Glutamatergic neuron (in vitro differentiated cells): ENCODE data around the gene ABCB6. TPM values are rescaled to one million over a fixed set of nuclear protein-coding genes. Genes with fewer than 3 reads are reported as not detected.

Experiments
- DNase-seq: peaks from one replicate; pipeline ENCODE4 v3.0.0; 2022
- H3K27ac Mint-ChIP-seq: one replicate; pipeline ENCODE4 v1.8.0; 2020; ENCODE audit warnings: mild to moderate bottlenecking, mixed read lengths, inconsistent platforms; ENCODE audit not compliant: unreplicated experiment
- H3K27me3 Mint-ChIP-seq: one replicate; pipeline ENCODE4 v1.8.0; 2020; ENCODE audit warnings: mild to moderate bottlenecking, moderate library complexity, mixed read lengths, inconsistent platforms; ENCODE audit not compliant: unreplicated experiment
- H3K36me3 Mint-ChIP-seq: one replicate; pipeline ENCODE4 v1.8.0; 2020; ENCODE audit warnings: mild to moderate bottlenecking, mixed read lengths, inconsistent platforms; ENCODE audit not compliant: unreplicated experiment
- H3K4me1 Mint-ChIP-seq: one replicate; pipeline ENCODE4 v1.8.0; 2020; ENCODE audit warnings: mild to moderate bottlenecking, low read depth, mixed read lengths, inconsistent platforms; ENCODE audit not compliant: unreplicated experiment
- H3K4me3 Mint-ChIP-seq: one replicate; pipeline ENCODE4 v1.8.0; 2020; ENCODE audit warnings: mild to moderate bottlenecking, mixed read lengths, inconsistent platforms; ENCODE audit not compliant: unreplicated experiment
- H3K9me3 Mint-ChIP-seq: one replicate; pipeline ENCODE4 v1.8.0; 2020; ENCODE audit warnings: mild to moderate bottlenecking, moderate library complexity, mixed read lengths, inconsistent platforms; ENCODE audit not compliant: unreplicated experiment
- CTCF ChIP-seq: fragments of 200-600 bp; sonication (generic); IDR thresholded peaks from one replicate; pipeline ENCODE4 v1.5.0; 2021; ENCODE audit not compliant: partially characterized antibody, unreplicated experiment
- total RNA-seq: library from RNA; stranded (reverse); fragmentation: NEBNext Ultra II Directional; extraction: Animal tissue kit (Norgen Biotek cat#: 25700); gene quantifications from one replicate; pipeline ENCODE4 v1.2.1, GENCODE V29; 2021; ENCODE audit not compliant: unreplicated experiment

ABCB6 gene
- total RNA-seq, 1 donor from 2014 or later: 49.4 TPM

GRCh38 chr2:219171231-219171651, 47.5 kb downstream of the ABCB6 start:
- TF ChIP-seq CTCF: peak; percentile 87
- no peak for DNase-seq
- Mint-ChIP-seq H3K36me3 (no peaks in the 10 kb centered on the region), H3K27me3 (peaks cover 14% of the 10 kb centered on the region), H3K9me3 (peaks cover 12% of the 10 kb centered on the region), H3K27ac (peak overlapping the region; percentile 33), H3K4me1 (peaks cover 11% of the 10 kb centered on the region), H3K4me3 (no peak overlapping the region)

- Mint-ChIP-seq H3K4me3 (no peak within 1 kb of the TSS), H3K27me3 (peaks cover 11% of the 10 kb centered on the region), H3K4me1 (peaks cover 8% of the 10 kb centered on the region), H3K9me3 (peaks cover 5% of the 10 kb centered on the region), H3K36me3 (no peaks in the 10 kb centered on the region), H3K27ac (no peak within 1 kb of the TSS)
- no peak for TF ChIP-seq CTCF
- DNase-seq: no peak
Observed at GRCh38 chr2:219169930-219170654, 48.7 kb downstream of the ABCB6 start, which contains the start of gene SLC23A3. Gene SLC23A3, minus strand, starts transcription at chr2:219170029. Its CDS starts 45 bp downstream, at chr2:219169984.

GRCh38 chr2:219168932-219169331, 49.8 kb downstream of the ABCB6 start:
- DNase-seq: no peak
- Mint-ChIP-seq H3K36me3 (no peaks in the 10 kb centered on the region), H3K9me3 (peaks cover 5% of the 10 kb centered on the region), H3K27me3 (peaks cover 8% of the 10 kb centered on the region), H3K27ac (no peak overlapping the region), H3K4me1 (peaks cover under 1% of the 10 kb centered on the region), H3K4me3 (no peak overlapping the region)
- TF ChIP-seq CTCF: no peak

- H3K27me3 Mint-ChIP-seq: peaks cover 8% of the 10 kb centered on the region
- H3K4me1 Mint-ChIP-seq: no peaks in the 10 kb centered on the region
- DNase-seq: no peak
- H3K27ac Mint-ChIP-seq: no peak overlapping the region
- H3K9me3 Mint-ChIP-seq: peaks cover 5% of the 10 kb centered on the region
- TF ChIP-seq CTCF: no peak
- no peaks in the 10 kb centered on the region for H3K36me3 Mint-ChIP-seq
- H3K4me3 Mint-ChIP-seq: no peak overlapping the region
Observed at GRCh38 chr2:219168526-219168925, 50.2 kb downstream of the ABCB6 start.

GRCh38 chr2:219167997-219168396, 50.8 kb downstream of the ABCB6 start:
- H3K4me1 Mint-ChIP-seq: no peaks in the 10 kb centered on the region
- TF ChIP-seq CTCF: no peak
- H3K4me3 Mint-ChIP-seq: no peak overlapping the region
- H3K36me3 Mint-ChIP-seq: no peaks in the 10 kb centered on the region
- peaks cover 8% of the 10 kb centered on the region for H3K27me3 Mint-ChIP-seq
- H3K27ac Mint-ChIP-seq: no peak overlapping the region
- DNase-seq: no peak
- peaks cover 5% of the 10 kb centered on the region for H3K9me3 Mint-ChIP-seq
